SU-DHL-6 (cell line): ENCODE results near the gene DPP6.

Experiments
- CTCF ChIP-seq: fragments of 200-600 bp; sonication (generic); IDR thresholded peaks from one replicate; pipeline ENCODE4 v1.5.1; 2017; ENCODE audit warnings: antibody characterized with exemption, mild to moderate bottlenecking, low read length, moderate library complexity; ENCODE audit not compliant: insufficient read depth, poor library complexity, severe bottlenecking
- EZH2phosphoT487 ChIP-seq: fragments of 200-600 bp; sonication (generic), shearing (Covaris generic); conservative IDR thresholded peaks from 2 replicates; pipeline ENCODE4 v1.6.1; 2018; ENCODE audit warnings: mild to moderate bottlenecking, antibody characterized with exemption, low read length, moderate library complexity, mixed read lengths

- no peak for TF ChIP-seq CTCF
- no peak for TF ChIP-seq EZH2phosphoT487
These were observed 836.5 kb downstream of the DPP6 start for GRCh38 chr7:154888690-154889089.
